Panc1 (cell line): ENCODE measurements around the gene FAF2. TPM values are rescaled to one million over a fixed set of nuclear protein-coding genes. Genes with fewer than 3 reads are reported as not detected.

Experiments used
- ATAC-seq: fragments of 200-7000 bp; cut with Tn5 transposase; 2 replicates; pipeline ENCODE4 v1.9.1; 2020; ENCODE audit warnings: mild to moderate bottlenecking, moderate library complexity
- BruUV-seq: library from RNA; stranded (reverse); fragments of 400-500 nt; replicated peaks from 2 replicates; lab custom pipeline; 2021; lab: Mats Ljungman, UMichigan
- CTCF ChIA-PET: fragments of 300-600 bp; sonication (Branson Sonifier 250); formaldehyde crosslinking; loops from one replicate; lab custom pipeline; 2022; ENCODE audit warnings: antibody characterized with exemption; lab: Charles Lee
- POLR2A ChIA-PET: fragments of 300-600 bp; sonication (Branson Sonifier 250); formaldehyde crosslinking; loops from one replicate; lab custom pipeline; 2022; ENCODE audit warnings: antibody characterized with exemption; lab: Charles Lee
- DNase-seq: peaks from one replicate; pipeline ENCODE4 v3.0.0-alpha.2; 2010; ENCODE audit warnings: low read depth, low spot score
- H3K27ac ChIP-seq: 2 replicates; pipeline ENCODE4 v1.5.1; 2011; ENCODE audit warnings: mild to moderate bottlenecking, low read length, inconsistent platforms
- H3K27me3 ChIP-seq: fragments of 200-500 bp; sonication (Bioruptor generic); 2 replicates; pipeline ENCODE4 v1.6.0; 2014; ENCODE audit warnings: low read length, inconsistent platforms; ENCODE audit not compliant: control insufficient read depth, insufficient read depth
- H3K36me3 ChIP-seq: fragments of 200-500 bp; sonication (Bioruptor generic); 2 replicates; pipeline ENCODE4 v1.5.1; 2014; ENCODE audit warnings: inconsistent platforms, mild to moderate bottlenecking, low read length, moderate library complexity; ENCODE audit not compliant: control insufficient read depth, insufficient read depth
- H3K4me1 ChIP-seq: 2 replicates; pipeline ENCODE4 v1.5.1; 2011; ENCODE audit warnings: inconsistent platforms, mild to moderate bottlenecking, low read length, moderate library complexity; ENCODE audit not compliant: control insufficient read depth, insufficient read depth
- H3K4me3 ChIP-seq, 2 experiments: 2 replicates each; pipeline ENCODE4 v1.5.1; 2011 to 2012; ENCODE audit warnings: low read depth in 2 of 2, low read length in 2 of 2, mild to moderate bottlenecking in 2 of 2, inconsistent platforms in 1 of 2, moderate library complexity in 1 of 2
- H3K9me3 ChIP-seq: fragments of 200-500 bp; sonication (Bioruptor generic); 2 replicates; pipeline ENCODE4 v1.5.1; 2014; ENCODE audit warnings: low read depth, mild to moderate bottlenecking, inconsistent platforms, low read length, moderate library complexity; ENCODE audit not compliant: control insufficient read depth, insufficient read depth
- POLR2AphosphoS5 ChIP-seq: IDR thresholded peaks from 2 replicates; pipeline ENCODE4 v1.6.1; 2012; ENCODE audit warnings: mild to moderate bottlenecking, low read depth, low read length, moderate library complexity
- SIN3A ChIP-seq: IDR thresholded peaks from 2 replicates; pipeline ENCODE4 v1.6.1; 2012; ENCODE audit warnings: low read depth, mild to moderate bottlenecking, low read length, moderate library complexity, borderline replicate concordance; ENCODE audit not compliant: insufficient read depth
- TCF7L2 ChIP-seq: IDR thresholded peaks from 2 replicates; pipeline ENCODE4 v1.6.1; 2011; ENCODE audit warnings: mild to moderate bottlenecking, low read depth, low read length, inconsistent platforms
- in situ Hi-C: cut with HindIII; loops from 2 replicates; pipeline ENCODE4 v1.10.0; 2016; ENCODE audit warnings: low sequenced_read_pairs, low pct_unique_long_range_greater_than_20kb
- intact Hi-C: fragments of 100-400 bp; cut with micrococcal nuclease; formaldehyde crosslinking; loops from one replicate; pipeline ENCODE4 v1.10.0; 2022; ENCODE audit not compliant: unreplicated experiment
- total RNA-seq: library from RNA; stranded (reverse); gene quantifications from one replicate; pipeline ENCODE4 v1.2.1, GENCODE V29; 2021; ENCODE audit not compliant: unreplicated experiment
- TF ChIP-seq, protein P1 (sequence below), 2 experiments: IDR thresholded peaks; 2 replicates each; pipeline ENCODE4 v1.6.1; 2011 to 2012; ENCODE audit warnings: low read depth in 2 of 2, control low read depth in 1 of 2, low read length in 1 of 2, mild to moderate bottlenecking in 1 of 2, moderate library complexity in 1 of 2; ENCODE audit not compliant: insufficient read depth in 1 of 2
- TF ChIP-seq, protein P2 (sequence below): fragments of 450-650 bp; IDR thresholded peaks from 2 replicates; pipeline ENCODE4 v1.5.1; 2017; ENCODE audit warnings: mild to moderate bottlenecking

Gene FAF2
- total RNA-seq, 1 experiment from 2014 or later = 86.6 TPM

- no peak for DNase-seq
- H3K27ac ChIP-seq = no peak overlapping the region
- no peaks in the 10 kb centered on the region for H3K4me1 ChIP-seq
- TF ChIP-seq, protein P1, sequence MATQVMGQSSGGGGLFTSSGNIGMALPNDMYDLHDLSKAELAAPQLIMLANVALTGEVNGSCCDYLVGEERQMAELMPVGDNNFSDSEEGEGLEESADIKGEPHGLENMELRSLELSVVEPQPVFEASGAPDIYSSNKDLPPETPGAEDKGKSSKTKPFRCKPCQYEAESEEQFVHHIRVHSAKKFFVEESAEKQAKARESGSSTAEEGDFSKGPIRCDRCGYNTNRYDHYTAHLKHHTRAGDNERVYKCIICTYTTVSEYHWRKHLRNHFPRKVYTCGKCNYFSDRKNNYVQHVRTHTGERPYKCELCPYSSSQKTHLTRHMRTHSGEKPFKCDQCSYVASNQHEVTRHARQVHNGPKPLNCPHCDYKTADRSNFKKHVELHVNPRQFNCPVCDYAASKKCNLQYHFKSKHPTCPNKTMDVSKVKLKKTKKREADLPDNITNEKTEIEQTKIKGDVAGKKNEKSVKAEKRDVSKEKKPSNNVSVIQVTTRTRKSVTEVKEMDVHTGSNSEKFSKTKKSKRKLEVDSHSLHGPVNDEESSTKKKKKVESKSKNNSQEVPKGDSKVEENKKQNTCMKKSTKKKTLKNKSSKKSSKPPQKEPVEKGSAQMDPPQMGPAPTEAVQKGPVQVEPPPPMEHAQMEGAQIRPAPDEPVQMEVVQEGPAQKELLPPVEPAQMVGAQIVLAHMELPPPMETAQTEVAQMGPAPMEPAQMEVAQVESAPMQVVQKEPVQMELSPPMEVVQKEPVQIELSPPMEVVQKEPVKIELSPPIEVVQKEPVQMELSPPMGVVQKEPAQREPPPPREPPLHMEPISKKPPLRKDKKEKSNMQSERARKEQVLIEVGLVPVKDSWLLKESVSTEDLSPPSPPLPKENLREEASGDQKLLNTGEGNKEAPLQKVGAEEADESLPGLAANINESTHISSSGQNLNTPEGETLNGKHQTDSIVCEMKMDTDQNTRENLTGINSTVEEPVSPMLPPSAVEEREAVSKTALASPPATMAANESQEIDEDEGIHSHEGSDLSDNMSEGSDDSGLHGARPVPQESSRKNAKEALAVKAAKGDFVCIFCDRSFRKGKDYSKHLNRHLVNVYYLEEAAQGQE (IDR thresholded peaks at IDR 0.05; ENCODE audit: insufficient read depth in 1 of 2, low read depth in 2 of 2, low read length in 1 of 2) = no peak
- TF ChIP-seq POLR2AphosphoS5 = no peak
- TF ChIP-seq TCF7L2 = no peak
- TF ChIP-seq SIN3A = no peak
- TF ChIP-seq, protein P2, sequence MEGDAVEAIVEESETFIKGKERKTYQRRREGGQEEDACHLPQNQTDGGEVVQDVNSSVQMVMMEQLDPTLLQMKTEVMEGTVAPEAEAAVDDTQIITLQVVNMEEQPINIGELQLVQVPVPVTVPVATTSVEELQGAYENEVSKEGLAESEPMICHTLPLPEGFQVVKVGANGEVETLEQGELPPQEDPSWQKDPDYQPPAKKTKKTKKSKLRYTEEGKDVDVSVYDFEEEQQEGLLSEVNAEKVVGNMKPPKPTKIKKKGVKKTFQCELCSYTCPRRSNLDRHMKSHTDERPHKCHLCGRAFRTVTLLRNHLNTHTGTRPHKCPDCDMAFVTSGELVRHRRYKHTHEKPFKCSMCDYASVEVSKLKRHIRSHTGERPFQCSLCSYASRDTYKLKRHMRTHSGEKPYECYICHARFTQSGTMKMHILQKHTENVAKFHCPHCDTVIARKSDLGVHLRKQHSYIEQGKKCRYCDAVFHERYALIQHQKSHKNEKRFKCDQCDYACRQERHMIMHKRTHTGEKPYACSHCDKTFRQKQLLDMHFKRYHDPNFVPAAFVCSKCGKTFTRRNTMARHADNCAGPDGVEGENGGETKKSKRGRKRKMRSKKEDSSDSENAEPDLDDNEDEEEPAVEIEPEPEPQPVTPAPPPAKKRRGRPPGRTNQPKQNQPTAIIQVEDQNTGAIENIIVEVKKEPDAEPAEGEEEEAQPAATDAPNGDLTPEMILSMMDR = no peak
- no TSS peak for BruUV-seq
- CTCF ChIA-PET = interaction anchor here (0.6 kb wide), 1 partner anchor 31 kb away, joined by 3 read pairs; no protein-coding TSS in a partner anchor
- ATAC-seq = no peak
- POLR2A ChIA-PET = no interaction called here
- H3K9me3 ChIP-seq = no peaks in the 10 kb centered on the region
- H3K36me3 ChIP-seq = no peaks in the 10 kb centered on the region
- intact Hi-C loops = no loop called here
- in situ Hi-C loops = no loop called here
- H3K4me3 ChIP-seq = no peak overlapping the region
- H3K27me3 ChIP-seq = no peaks in the 10 kb centered on the region
Measured at GRCh38 chr5:176461349-176461748, 13.2 kb downstream of the FAF2 start.

DNA sequence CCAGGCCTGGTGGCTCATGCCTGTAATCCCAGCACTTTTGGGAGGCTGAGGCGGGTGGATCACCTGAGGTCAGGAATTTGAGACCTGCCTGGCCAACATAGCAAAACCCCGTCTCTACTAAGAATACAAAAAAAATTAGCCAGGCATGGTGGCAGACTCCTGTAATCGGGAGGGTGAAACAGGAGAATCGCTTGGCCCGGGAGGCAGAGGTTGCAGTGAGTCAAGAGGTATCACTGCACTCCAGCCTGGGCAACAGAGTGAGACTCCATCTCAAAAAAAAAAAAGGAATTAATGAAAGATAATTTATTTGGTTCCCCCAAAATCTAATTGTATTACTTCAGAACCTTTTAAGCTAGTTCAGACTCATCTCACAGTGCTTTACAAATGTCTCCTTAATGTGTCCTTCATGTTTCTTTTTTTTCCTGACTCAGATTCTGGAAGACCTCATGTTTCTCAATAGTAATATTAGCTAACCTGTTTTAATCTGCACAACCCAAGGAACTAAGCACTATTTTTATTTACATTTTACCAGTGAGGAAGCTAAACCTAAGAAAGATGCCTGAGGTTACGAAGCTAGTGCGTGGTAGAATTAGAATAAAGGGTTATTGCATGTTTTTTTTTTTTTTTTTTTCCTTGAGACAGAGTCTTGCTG is 15.1 kb downstream of the FAF2 start:
- no TSS peak for BruUV-seq
- TF ChIP-seq POLR2AphosphoS5 (no peak), TCF7L2 (no peak), SIN3A (no peak)
- TF ChIP-seq, protein P1 (IDR thresholded peaks at IDR 0.05; ENCODE audit: insufficient read depth in 1 of 2, low read depth in 2 of 2, low read length in 1 of 2) = no peak
- TF ChIP-seq, protein P2 = no peak
- ATAC-seq (no peak), DNase-seq (no peak)
- Histone ChIP-seq H3K27ac (no peak overlapping the region), H3K9me3 (no peaks in the 10 kb centered on the region), H3K27me3 (no peaks in the 10 kb centered on the region), H3K36me3 (no peaks in the 10 kb centered on the region), H3K4me1 (no peaks in the 10 kb centered on the region), H3K4me3 (no peak overlapping the region)
- in situ Hi-C loops = no loop called here
- ChIA-PET CTCF (no interaction called here), POLR2A (no interaction called here)
- intact Hi-C loops = no loop called here
